Cardiac septum (tissue), 1 donor: Measurements from ENCODE around the gene APOL4. TPM values are rescaled to one million over a fixed set of nuclear protein-coding genes. Genes with fewer than 3 reads are reported as not detected.
A peak's percentile ranks its signal among the peaks of the same experiment; 100 is the strongest.
"Not testable (repeated sequence)": the region's sequence is repeated elsewhere in the genome, so short reads cannot be mapped to it uniquely, and the experiment has no call there.

Experiments
- DNase-seq: peaks from one replicate; pipeline ENCODE4 v3.0.0-alpha.2; 2020; ENCODE audit warnings: low spot score
- intact Hi-C: fragments of 100-400 bp; cut with DNase I; formaldehyde crosslinking; loops from one replicate; pipeline ENCODE4 v1.14.0; 2022
- total RNA-seq: library from RNA; stranded (reverse); fragmentation: NEBNext Ultra II Directional; extraction: Animal tissue kit (Norgen Biotek cat#: 25700); gene quantifications from one replicate; pipeline ENCODE4 v1.2.1, GENCODE V29; 2021
- donor health status: DM: no; HTN: no; CAD: no.

APOL4 gene
- total RNA-seq, 1 donor from 2014 or later: 6.1 TPM

- intact Hi-C loops: loop anchor here (5.0 kb wide), 1 partner anchor 294 kb away; no protein-coding TSS in a partner anchor
- no peak for DNase-seq
Measured at GRCh38 chr22:36193577-36193976, 8.0 kb downstream of the APOL4 start.

GRCh38 chr22:36193171-36193570 is 8.4 kb downstream of the APOL4 start:
- DNase-seq: no peak
- intact Hi-C loops: loop anchor here (5.0 kb wide), 1 partner anchor 294 kb away; no protein-coding TSS in a partner anchor

- intact Hi-C loops: loop anchor here (5.0 kb wide), 1 partner anchor 295 kb away; no protein-coding TSS in a partner anchor
- no peak for DNase-seq
Measured at GRCh38 chr22:36192542-36192941, 9.1 kb downstream of the APOL4 start.

- peak; percentile 86 for DNase-seq
- intact Hi-C loops: loop anchor here (5.0 kb wide), 1 partner anchor 296 kb away; no protein-coding TSS in a partner anchor
Measured at GRCh38 chr22:36191106-36191836, 10.3 kb downstream of the APOL4 start.

- intact Hi-C loops, DNase-seq: not testable (repeated sequence)
Measured at GRCh38 chr22:36187862-36188261, 13.7 kb downstream of the APOL4 start.

- DNase-seq: no peak
- intact Hi-C loops: no loop called here
Measured at GRCh38 chr22:36185828-36186624, 15.6 kb downstream of the APOL4 start.

GRCh38 chr22:36184433-36185025 is 17.1 kb downstream of the APOL4 start:
- DNase-seq: no peak
- intact Hi-C loops: no loop called here

GRCh38 chr22:36183446-36183845 is 18.2 kb downstream of the APOL4 start:
- DNase-seq: no peak
- intact Hi-C loops: no loop called here

GRCh38 chr22:36182857-36183256 is 18.8 kb downstream of the APOL4 start:
- intact Hi-C loops: no loop called here
- DNase-seq: no peak

GRCh38 chr22:36182056-36182455 is 19.6 kb downstream of the APOL4 start:
- DNase-seq: no peak
- intact Hi-C loops: no loop called here

- intact Hi-C loops: loop anchor here (2.0 kb wide), 1 partner anchor 32 kb away; no protein-coding TSS in a partner anchor
Measured at GRCh38 chr22:36180928-36181327, 20.7 kb downstream of the APOL4 start.

GRCh38 chr22:36180038-36180880 is 21.4 kb downstream of the APOL4 start:
- intact Hi-C loops: loop anchor here (2.0 kb wide), 1 partner anchor 31 kb away; no protein-coding TSS in a partner anchor
- DNase-seq: peak; percentile 90

More at GRCh38 chr22:36180928-36181327, 20.7 kb downstream of the APOL4 start:
- DNase-seq: no peak

GRCh38 chr22:36177160-36177559 is 24.4 kb downstream of the APOL4 start:
- intact Hi-C loops: no loop called here
- DNase-seq: no peak

- no peak for DNase-seq
- intact Hi-C loops: no loop called here
Measured at GRCh38 chr22:36175892-36176291, 25.7 kb downstream of the APOL4 start.

- intact Hi-C loops: no loop called here
- DNase-seq: no peak
Measured at GRCh38 chr22:36171941-36172340, 29.7 kb downstream of the APOL4 start.

GRCh38 chr22:36166518-36167220 is 34.9 kb downstream of the APOL4 start:
- intact Hi-C loops: no loop called here
- DNase-seq: no peak

GRCh38 chr22:36166086-36166485 is 35.5 kb downstream of the APOL4 start:
- intact Hi-C loops: no loop called here
- DNase-seq: no peak

- intact Hi-C loops: no loop called here
- no peak for DNase-seq
Measured at GRCh38 chr22:36165141-36165540, 36.5 kb downstream of the APOL4 start.

GRCh38 chr22:36164621-36165020 is 37.0 kb downstream of the APOL4 start:
- DNase-seq: no peak
- intact Hi-C loops: no loop called here
